PC-3 (cell line): ENCODE measurements around the gene LNX1.

Experiments used
- CTCF ChIP-seq: fragments of 300-600 bp; sonication (generic); conservative IDR thresholded peaks from 2 replicates; pipeline ENCODE4 v1.5.1; 2017; ENCODE audit warnings: antibody characterized with exemption, low read depth, mild to moderate bottlenecking, low read length
- EZH2 ChIP-seq: fragments of 300-600 bp; sonication (generic); IDR thresholded peaks from one replicate; pipeline ENCODE4 v1.6.1; 2017; ENCODE audit warnings: antibody characterized with exemption, mild to moderate bottlenecking, low read length; ENCODE audit not compliant: unreplicated experiment

DNA sequence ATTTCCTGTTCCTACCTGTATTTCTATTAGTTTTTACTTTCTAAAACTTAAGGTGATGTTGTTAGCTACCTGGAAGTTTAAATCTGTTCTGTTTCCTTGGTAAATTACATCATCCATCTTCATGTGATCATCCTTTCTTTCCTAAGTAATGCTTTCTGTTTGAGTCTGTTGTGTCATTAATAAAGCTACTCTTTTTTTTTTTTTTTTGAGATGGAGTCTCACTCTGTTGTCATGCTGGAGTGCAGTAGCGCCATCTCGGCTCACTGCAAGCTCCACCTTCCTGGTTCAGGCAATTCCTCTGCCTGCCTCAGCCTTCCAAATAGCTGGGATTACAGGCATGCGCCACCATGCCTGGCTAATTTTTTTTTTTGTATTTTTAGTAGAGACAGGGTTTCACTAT, 140.5 kb downstream of the LNX1 start:
- no peak for TF ChIP-seq CTCF
- TF ChIP-seq EZH2, result no peak
